GM12864 (cell line): ENCODE results near the gene USO1.

Source experiments
- DNase-seq: peaks from one replicate; pipeline ENCODE4 v3.0.0-alpha.2; 2011; ENCODE audit warnings: low read depth
- H3K4me3 ChIP-seq: 2 replicates; pipeline ENCODE4 v1.5.1; 2011; ENCODE audit warnings: mild to moderate bottlenecking, low read depth, low read length, control low read depth
- CTCF ChIP-seq: IDR thresholded peaks from 2 replicates; pipeline ENCODE4 v1.5.1; 2011; ENCODE audit warnings: low read depth, mild to moderate bottlenecking, moderate library complexity, low read length, control low read depth, inconsistent platforms; ENCODE audit errors: missing control alignments

Gene USO1

GRCh38 chr4:75834095-75834771 lies 109.9 kb downstream of the USO1 start:
- no peak overlapping the region for H3K4me3 ChIP-seq
- TF ChIP-seq CTCF: no peak
- no peak for DNase-seq

GRCh38 chr4:75834772-75835154 lies 110.4 kb downstream of the USO1 start:
- no peak overlapping the region for H3K4me3 ChIP-seq
- TF ChIP-seq CTCF: no peak
- no peak for DNase-seq

- no peak for DNase-seq
- no peak overlapping the region for H3K4me3 ChIP-seq
- no peak for TF ChIP-seq CTCF
These were observed 117.5 kb downstream of the USO1 start for GRCh38 chr4:75841641-75842520.

GRCh38 chr4:75843596-75843995 lies 119.2 kb downstream of the USO1 start:
- no peak for TF ChIP-seq CTCF

GRCh38 chr4:75844151-75844662 lies 119.8 kb downstream of the USO1 start:
- no peak for TF ChIP-seq CTCF
- DNase-seq: no peak

More at GRCh38 chr4:75843596-75843995, 119.2 kb downstream of the USO1 start:
- H3K4me3 ChIP-seq: no peak overlapping the region
- no peak for DNase-seq

GRCh38 chr4:75845992-75846391 lies 121.6 kb downstream of the USO1 start:
- H3K4me3 ChIP-seq: no peak overlapping the region
- no peak for DNase-seq
- no peak for TF ChIP-seq CTCF

More at GRCh38 chr4:75844151-75844662, 119.8 kb downstream of the USO1 start:
- no peak overlapping the region for H3K4me3 ChIP-seq
